ENCODE data around the gene VGF. TPM values are rescaled to one million over a fixed set of nuclear protein-coding genes. Genes with fewer than 3 reads are reported as not detected.
A peak's percentile ranks its signal among the peaks of the same experiment; 100 is the strongest.
"Not testable (repeated sequence)": the region's sequence is repeated elsewhere in the genome, so short reads cannot be mapped to it uniquely, and the experiment has no call there.

The VGF gene
- total RNA-seq, 1 experiment from 2014 or later = 4.4 TPM

DNA sequence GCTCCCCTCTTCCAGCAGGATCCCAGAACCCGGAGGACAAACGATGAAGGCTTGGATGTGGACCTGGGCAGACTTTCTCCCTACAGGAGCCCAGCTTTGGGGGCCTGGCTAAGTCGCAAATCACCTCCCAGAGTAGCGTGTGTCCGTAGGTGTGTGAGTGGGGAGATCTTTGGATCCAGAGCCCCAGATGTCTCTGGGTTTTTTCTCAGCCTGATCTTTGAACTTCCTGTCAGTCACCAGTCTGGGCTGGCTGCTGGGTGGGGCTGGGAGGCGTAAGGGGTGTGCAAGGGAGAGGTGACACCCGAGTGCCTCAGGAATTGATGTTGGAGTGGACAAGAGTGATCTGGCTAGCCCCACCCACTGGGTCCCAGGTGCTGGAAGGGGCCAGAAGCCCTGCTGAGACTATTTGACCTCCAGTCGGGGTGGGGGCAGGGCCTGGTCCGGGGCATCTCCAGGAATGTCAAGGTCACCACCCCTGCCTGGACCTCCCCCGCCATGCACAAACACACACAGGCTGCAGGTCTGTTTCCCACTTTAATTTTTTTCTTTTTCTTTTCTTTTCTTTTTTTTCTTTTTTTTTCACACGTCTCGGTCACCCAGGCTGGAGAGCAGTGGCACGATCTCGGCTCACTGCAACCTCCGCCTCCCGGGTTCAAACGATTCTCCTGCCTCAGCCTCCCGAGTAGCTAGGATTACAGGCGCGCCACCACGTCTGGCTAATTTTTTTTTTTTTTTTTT, 35.7 kb upstream of the VGF start, which contains the start of gene MOGAT3:
MOGAT3 (minus strand) TSS at position 175 of the 738 bp plus-strand sequence. CDS start 182 bp downstream, outside the sequence.
- peaks cover 5% of the 10 kb centered on the region; the same call in 1 of the 2 replicates for H3K4me1 ChIP-seq (ENCODE audit: control insufficient read depth, insufficient read depth, low read length)
- H3K9me3 ChIP-seq (ENCODE audit: control insufficient read depth, insufficient read depth, low read depth, low read length) = no peaks in the 10 kb centered on the region
- TF ChIP-seq TCF7L2 (IDR thresholded peaks at IDR 0.05; ENCODE audit: low read depth, low read length) = no peak
- TF ChIP-seq SIN3A (IDR thresholded peaks at IDR 0.05; ENCODE audit: borderline replicate concordance, insufficient read depth, low read depth, low read length) = no peak
- no peak for TF ChIP-seq POLR2AphosphoS5 (IDR thresholded peaks at IDR 0.05; ENCODE audit: low read depth, low read length)
- TF ChIP-seq, protein P1, sequence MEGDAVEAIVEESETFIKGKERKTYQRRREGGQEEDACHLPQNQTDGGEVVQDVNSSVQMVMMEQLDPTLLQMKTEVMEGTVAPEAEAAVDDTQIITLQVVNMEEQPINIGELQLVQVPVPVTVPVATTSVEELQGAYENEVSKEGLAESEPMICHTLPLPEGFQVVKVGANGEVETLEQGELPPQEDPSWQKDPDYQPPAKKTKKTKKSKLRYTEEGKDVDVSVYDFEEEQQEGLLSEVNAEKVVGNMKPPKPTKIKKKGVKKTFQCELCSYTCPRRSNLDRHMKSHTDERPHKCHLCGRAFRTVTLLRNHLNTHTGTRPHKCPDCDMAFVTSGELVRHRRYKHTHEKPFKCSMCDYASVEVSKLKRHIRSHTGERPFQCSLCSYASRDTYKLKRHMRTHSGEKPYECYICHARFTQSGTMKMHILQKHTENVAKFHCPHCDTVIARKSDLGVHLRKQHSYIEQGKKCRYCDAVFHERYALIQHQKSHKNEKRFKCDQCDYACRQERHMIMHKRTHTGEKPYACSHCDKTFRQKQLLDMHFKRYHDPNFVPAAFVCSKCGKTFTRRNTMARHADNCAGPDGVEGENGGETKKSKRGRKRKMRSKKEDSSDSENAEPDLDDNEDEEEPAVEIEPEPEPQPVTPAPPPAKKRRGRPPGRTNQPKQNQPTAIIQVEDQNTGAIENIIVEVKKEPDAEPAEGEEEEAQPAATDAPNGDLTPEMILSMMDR (IDR thresholded peaks at IDR 0.05) = no peak
- TF ChIP-seq, protein P2, sequence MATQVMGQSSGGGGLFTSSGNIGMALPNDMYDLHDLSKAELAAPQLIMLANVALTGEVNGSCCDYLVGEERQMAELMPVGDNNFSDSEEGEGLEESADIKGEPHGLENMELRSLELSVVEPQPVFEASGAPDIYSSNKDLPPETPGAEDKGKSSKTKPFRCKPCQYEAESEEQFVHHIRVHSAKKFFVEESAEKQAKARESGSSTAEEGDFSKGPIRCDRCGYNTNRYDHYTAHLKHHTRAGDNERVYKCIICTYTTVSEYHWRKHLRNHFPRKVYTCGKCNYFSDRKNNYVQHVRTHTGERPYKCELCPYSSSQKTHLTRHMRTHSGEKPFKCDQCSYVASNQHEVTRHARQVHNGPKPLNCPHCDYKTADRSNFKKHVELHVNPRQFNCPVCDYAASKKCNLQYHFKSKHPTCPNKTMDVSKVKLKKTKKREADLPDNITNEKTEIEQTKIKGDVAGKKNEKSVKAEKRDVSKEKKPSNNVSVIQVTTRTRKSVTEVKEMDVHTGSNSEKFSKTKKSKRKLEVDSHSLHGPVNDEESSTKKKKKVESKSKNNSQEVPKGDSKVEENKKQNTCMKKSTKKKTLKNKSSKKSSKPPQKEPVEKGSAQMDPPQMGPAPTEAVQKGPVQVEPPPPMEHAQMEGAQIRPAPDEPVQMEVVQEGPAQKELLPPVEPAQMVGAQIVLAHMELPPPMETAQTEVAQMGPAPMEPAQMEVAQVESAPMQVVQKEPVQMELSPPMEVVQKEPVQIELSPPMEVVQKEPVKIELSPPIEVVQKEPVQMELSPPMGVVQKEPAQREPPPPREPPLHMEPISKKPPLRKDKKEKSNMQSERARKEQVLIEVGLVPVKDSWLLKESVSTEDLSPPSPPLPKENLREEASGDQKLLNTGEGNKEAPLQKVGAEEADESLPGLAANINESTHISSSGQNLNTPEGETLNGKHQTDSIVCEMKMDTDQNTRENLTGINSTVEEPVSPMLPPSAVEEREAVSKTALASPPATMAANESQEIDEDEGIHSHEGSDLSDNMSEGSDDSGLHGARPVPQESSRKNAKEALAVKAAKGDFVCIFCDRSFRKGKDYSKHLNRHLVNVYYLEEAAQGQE (IDR thresholded peaks at IDR 0.05; ENCODE audit: insufficient read depth in 1 of 2, low read depth in 2 of 2, low read length in 1 of 2) = no peak
- H3K27me3 ChIP-seq (ENCODE audit: control insufficient read depth, insufficient read depth, low read length) = no peaks in the 10 kb centered on the region
- no peak within 1 kb of the TSS for H3K4me3 ChIP-seq (ENCODE audit: low read depth in 2 of 2, low read length in 2 of 2)
- no peaks in the 10 kb centered on the region for H3K36me3 ChIP-seq (ENCODE audit: control insufficient read depth, insufficient read depth, low read length)
- ChIA-PET CTCF (no interaction called here), POLR2A (no interaction called here)
- intact Hi-C loops (cut with micrococcal nuclease; ENCODE audit: unreplicated experiment) = no loop called here
- no peak within 1 kb of the TSS for H3K27ac ChIP-seq (ENCODE audit: low read length)
- in situ Hi-C loops (cut with HindIII; ENCODE audit: low pct_unique_long_range_greater_than_20kb, low sequenced_read_pairs) = no loop called here
- BruUV-seq (replicated peaks) = no TSS peak
- no peak for DNase-seq (ENCODE audit: low read depth, low spot score)
- ATAC-seq = peak; percentile 26; the same call in 1 of the 2 replicates

DNA sequence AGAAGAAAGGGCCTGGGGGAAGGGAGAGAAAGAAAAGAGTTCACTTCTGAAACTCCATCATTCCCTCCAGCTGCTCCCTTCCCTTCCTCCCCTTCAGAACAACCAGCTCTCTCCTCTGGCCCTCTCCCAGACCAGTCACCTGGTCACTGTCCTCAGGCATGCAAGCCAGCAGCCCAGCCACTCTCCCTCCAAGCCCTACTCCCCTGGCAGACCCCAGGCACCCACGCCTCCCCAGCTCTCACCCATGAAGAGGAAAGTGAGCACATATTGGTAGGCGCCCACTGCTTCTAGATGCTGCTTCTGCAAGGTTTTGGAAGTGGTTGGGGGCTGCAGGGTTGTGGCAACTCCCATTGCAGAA, 35.1 kb upstream of the VGF start:
- in situ Hi-C loops (cut with HindIII; ENCODE audit: low pct_unique_long_range_greater_than_20kb, low sequenced_read_pairs) = no loop called here
- H3K4me1 ChIP-seq (ENCODE audit: control insufficient read depth, insufficient read depth, low read length) = peaks cover 5% of the 10 kb centered on the region; the same call in 1 of the 2 replicates
- no peak overlapping the region for H3K4me3 ChIP-seq (ENCODE audit: low read depth in 2 of 2, low read length in 2 of 2)
- TF ChIP-seq TCF7L2 (IDR thresholded peaks at IDR 0.05; ENCODE audit: low read depth, low read length) (no peak), SIN3A (IDR thresholded peaks at IDR 0.05; ENCODE audit: borderline replicate concordance, insufficient read depth, low read depth, low read length) (no peak), POLR2AphosphoS5 (IDR thresholded peaks at IDR 0.05; ENCODE audit: low read depth, low read length) (no peak)
- TF ChIP-seq, protein P2 (IDR thresholded peaks at IDR 0.05; ENCODE audit: insufficient read depth in 1 of 2, low read depth in 2 of 2, low read length in 1 of 2) = no peak
- TF ChIP-seq, protein P1 (IDR thresholded peaks at IDR 0.05) = no peak
- ChIA-PET POLR2A (interaction anchor here (0.7 kb wide), 1 partner anchor 223 kb away, joined by 5 read pairs; no protein-coding TSS in a partner anchor), CTCF (no interaction called here)
- intact Hi-C loops (cut with micrococcal nuclease; ENCODE audit: unreplicated experiment) = no loop called here
- 0 out of 2 replicates have a peak, but pooled peaks have one; percentile 26 for ATAC-seq
- H3K9me3 ChIP-seq (ENCODE audit: control insufficient read depth, insufficient read depth, low read depth, low read length) = no peaks in the 10 kb centered on the region
- no peaks in the 10 kb centered on the region for H3K27me3 ChIP-seq (ENCODE audit: control insufficient read depth, insufficient read depth, low read length)
- DNase-seq (ENCODE audit: low read depth, low spot score) = no peak
- H3K27ac ChIP-seq (ENCODE audit: low read length) = no peak overlapping the region
- no peaks in the 10 kb centered on the region for H3K36me3 ChIP-seq (ENCODE audit: control insufficient read depth, insufficient read depth, low read length)
- no TSS peak for BruUV-seq (replicated peaks)

DNA sequence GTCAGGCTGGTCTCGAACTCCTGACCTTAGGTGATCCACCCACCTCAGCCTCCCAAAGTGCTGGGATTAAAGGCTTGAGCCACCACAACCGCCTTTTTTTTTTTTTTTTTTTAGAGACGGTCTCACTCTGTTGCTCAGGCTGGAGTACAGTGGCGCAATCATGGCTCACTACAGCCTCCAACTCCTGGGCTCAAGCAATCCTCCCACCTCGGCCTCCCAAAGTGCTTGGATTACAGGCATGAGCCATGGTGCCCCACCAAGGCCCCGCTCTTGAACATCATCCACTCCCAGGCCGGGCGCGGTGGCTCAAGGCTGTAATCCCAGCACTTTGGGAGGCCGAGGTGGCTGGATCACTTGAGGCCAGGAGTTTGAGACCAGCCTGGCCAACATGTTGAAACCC, 34.2 kb upstream of the VGF start:
- POLR2A ChIA-PET; BruUV-seq (replicated peaks): not testable (repeated sequence)

More for the DNA sequence above, 34.2 kb upstream of the VGF start:
- intact Hi-C loops (cut with micrococcal nuclease; ENCODE audit: unreplicated experiment); H3K36me3 ChIP-seq (ENCODE audit: control insufficient read depth, insufficient read depth, low read length); H3K4me3 ChIP-seq (ENCODE audit: low read depth in 2 of 2, low read length in 2 of 2); H3K27me3 ChIP-seq (ENCODE audit: control insufficient read depth, insufficient read depth, low read length); H3K4me1 ChIP-seq (ENCODE audit: control insufficient read depth, insufficient read depth, low read length); ATAC-seq; in situ Hi-C loops (cut with HindIII; ENCODE audit: low pct_unique_long_range_greater_than_20kb, low sequenced_read_pairs); CTCF ChIA-PET; H3K27ac ChIP-seq (ENCODE audit: low read length); H3K9me3 ChIP-seq (ENCODE audit: control insufficient read depth, insufficient read depth, low read depth, low read length); DNase-seq (ENCODE audit: low read depth, low spot score): not testable (repeated sequence)

All from Panc1 (cell line).